Prostate gland (tissue), 2 donors: Measurements from ENCODE around the gene NGRN. TPM values are rescaled to one million over a fixed set of nuclear protein-coding genes. Genes with fewer than 3 reads are reported as not detected.
"Not testable (repeated sequence)": the region's sequence is repeated elsewhere in the genome, so short reads cannot be mapped to it uniquely, and the experiment has no call there.

Experiments used
- DNase-seq: peaks from one replicate; pipeline ENCODE4 v3.0.0-alpha.2; 2019; ENCODE audit warnings: low spot score
- H3K27ac ChIP-seq, 2 donors: fragments of 200-600 bp; sonication (generic); 2 replicates each; pipeline ENCODE4 v1.5.1; 2017 to 2019
- H3K27me3 ChIP-seq: fragments of 200-600 bp; sonication (generic); replicated peaks from 2 replicates; pipeline ENCODE4 v1.5.1; 2019; ENCODE audit not compliant: insufficient read depth
- H3K36me3 ChIP-seq, 2 donors: fragments of 200-600 bp; sonication (generic); 1 replicate in 1 of 2; 2 replicates in 1 of 2; pipeline versions ENCODE4 v1.5.1 to v1.8.1; 2017 to 2019
- H3K4me1 ChIP-seq: fragments of 200-600 bp; sonication (generic); replicated peaks from 2 replicates; pipeline ENCODE4 v1.5.1; 2019
- H3K4me3 ChIP-seq, 2 donors: fragments of 200-600 bp; sonication (generic); 2 replicates each; pipeline ENCODE4 v1.5.1; 2017 to 2019
- H3K9me3 ChIP-seq: fragments of 200-600 bp; sonication (generic); 2 replicates; pipeline ENCODE4 v1.5.1; 2017
- POLR2A ChIP-seq: fragments of 450-650 bp; IDR thresholded peaks from one replicate; pipeline ENCODE4 v1.6.1; 2016; ENCODE audit warnings: antibody characterized with exemption, mild to moderate bottlenecking
- POLR2AphosphoS5 ChIP-seq: sonication (generic); formaldehyde crosslinking; IDR thresholded peaks from one replicate; pipeline ENCODE4 v1.6.1; 2017; ENCODE audit warnings: antibody characterized with exemption
- WGBS: methylation state at CpG from one replicate; pipeline ENCODE4 v1.1.5; 2018; 5-methylcytosine and 5-hydroxymethylcytosine counted together
- intact Hi-C: fragments of 100-400 bp; cut with DNase I; formaldehyde crosslinking; loops from one replicate; pipeline ENCODE4 v1.14.2; 2022
- total RNA-seq, 2 donors: library from RNA; depleted of rRNA; stranded (reverse); fragments of >200 nt; gene quantifications; one replicate each; pipeline ENCODE4 v1.1.0, GENCODE V29; 2016
- TF ChIP-seq, protein P1 (sequence below), 4 experiments: fragments of 200-600 bp in 2 of 4; fragments of 450-650 bp in 2 of 4; sonication (generic) in 2 of 4; IDR thresholded peaks; 1 replicate in 3 of 4; 2 replicates in 1 of 4; pipeline ENCODE4 v1.5.1; 2016 to 2019; ENCODE audit warnings: antibody characterized with exemption in 4 of 4, mild to moderate bottlenecking in 2 of 4, moderate library complexity in 2 of 4

The NGRN gene
- total RNA-seq, 2 donors from 2014 or later, result 102 to 108 TPM

DNA sequence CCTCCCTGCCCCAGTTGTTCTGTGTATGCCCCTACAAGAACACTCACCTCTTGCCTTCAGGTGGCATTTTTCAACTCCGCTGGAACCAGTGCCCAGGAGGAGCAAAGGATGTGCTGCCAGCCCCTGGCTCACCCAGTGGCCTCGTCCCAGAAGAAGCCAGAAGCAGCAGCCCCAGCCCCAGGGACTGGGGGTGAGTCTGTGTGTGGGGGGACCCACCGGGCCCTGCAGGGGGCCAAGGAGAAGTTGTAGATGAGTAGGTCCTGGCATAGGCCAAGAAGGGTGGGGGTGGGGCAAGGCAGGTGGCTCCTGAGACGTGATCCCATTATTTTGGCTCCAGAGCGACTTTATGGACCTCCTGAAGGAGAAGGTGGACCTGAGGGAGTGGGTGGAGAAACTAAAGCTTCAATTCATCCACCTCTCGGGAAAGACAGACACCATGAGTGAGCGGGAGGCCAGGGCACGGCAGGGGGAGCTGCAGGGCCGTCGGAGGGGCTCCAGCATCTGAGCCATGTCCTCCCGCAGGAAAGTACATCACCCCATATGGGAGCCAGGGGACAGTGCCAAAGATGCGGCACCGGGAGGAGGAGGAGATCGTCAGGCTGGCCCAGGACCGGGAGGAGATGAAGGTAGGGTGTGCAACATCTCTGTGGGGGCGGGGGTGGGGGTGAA lies 29.3 kb downstream of the NGRN start:
- no peaks in the 10 kb centered on the region for H3K36me3 ChIP-seq
- peaks cover 7% of the 10 kb centered on the region for H3K4me1 ChIP-seq
- DNase-seq, result no peak
- intact Hi-C loops, result no loop called here
- H3K9me3 ChIP-seq, result no peaks in the 10 kb centered on the region
- H3K4me3 ChIP-seq, result no peak overlapping the region
- no peak overlapping the region for H3K27ac ChIP-seq
- 47% methylated on average over 16 of the region's 16 CpGs for WGBS
- no peaks in the 10 kb centered on the region for H3K27me3 ChIP-seq
- TF ChIP-seq POLR2A (no peak), POLR2AphosphoS5 (no peak)
- TF ChIP-seq, protein P1, sequence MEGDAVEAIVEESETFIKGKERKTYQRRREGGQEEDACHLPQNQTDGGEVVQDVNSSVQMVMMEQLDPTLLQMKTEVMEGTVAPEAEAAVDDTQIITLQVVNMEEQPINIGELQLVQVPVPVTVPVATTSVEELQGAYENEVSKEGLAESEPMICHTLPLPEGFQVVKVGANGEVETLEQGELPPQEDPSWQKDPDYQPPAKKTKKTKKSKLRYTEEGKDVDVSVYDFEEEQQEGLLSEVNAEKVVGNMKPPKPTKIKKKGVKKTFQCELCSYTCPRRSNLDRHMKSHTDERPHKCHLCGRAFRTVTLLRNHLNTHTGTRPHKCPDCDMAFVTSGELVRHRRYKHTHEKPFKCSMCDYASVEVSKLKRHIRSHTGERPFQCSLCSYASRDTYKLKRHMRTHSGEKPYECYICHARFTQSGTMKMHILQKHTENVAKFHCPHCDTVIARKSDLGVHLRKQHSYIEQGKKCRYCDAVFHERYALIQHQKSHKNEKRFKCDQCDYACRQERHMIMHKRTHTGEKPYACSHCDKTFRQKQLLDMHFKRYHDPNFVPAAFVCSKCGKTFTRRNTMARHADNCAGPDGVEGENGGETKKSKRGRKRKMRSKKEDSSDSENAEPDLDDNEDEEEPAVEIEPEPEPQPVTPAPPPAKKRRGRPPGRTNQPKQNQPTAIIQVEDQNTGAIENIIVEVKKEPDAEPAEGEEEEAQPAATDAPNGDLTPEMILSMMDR (IDR thresholded peaks at IDR 0.05), result no peak

DNA sequence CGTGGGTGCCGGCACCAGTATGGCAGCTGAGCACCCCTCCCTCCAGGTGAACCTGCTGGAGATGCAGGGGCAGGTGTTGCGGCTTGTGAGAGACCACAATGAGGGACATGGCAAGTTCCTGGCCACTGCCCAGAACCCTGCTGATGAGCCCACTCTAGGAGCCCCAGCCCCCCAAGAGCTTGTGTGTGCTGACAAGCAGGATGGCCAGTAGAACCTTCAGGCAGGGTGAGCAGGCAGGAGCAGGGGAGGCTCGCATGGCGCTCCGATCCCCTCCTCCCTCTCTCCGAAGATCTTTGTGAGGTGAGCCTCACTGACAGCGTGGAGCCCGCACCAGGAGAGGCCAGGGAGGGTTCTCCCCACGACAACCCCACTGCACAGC lies 29.8 kb downstream of the NGRN start:
- no peak overlapping the region for H3K27ac ChIP-seq
- intact Hi-C loops, result no loop called here
- no peak overlapping the region for H3K4me3 ChIP-seq
- 61% methylated on average over 6 of the region's 10 CpGs for WGBS
- H3K9me3 ChIP-seq, result no peaks in the 10 kb centered on the region
- H3K36me3 ChIP-seq, result no peaks in the 10 kb centered on the region
- no peaks in the 10 kb centered on the region for H3K27me3 ChIP-seq
- H3K4me1 ChIP-seq, result peaks cover 7% of the 10 kb centered on the region
- DNase-seq, result no peak
- TF ChIP-seq, protein P1 (IDR thresholded peaks at IDR 0.05), result no peak
- TF ChIP-seq POLR2A, result no peak
- no peak for TF ChIP-seq POLR2AphosphoS5

DNA sequence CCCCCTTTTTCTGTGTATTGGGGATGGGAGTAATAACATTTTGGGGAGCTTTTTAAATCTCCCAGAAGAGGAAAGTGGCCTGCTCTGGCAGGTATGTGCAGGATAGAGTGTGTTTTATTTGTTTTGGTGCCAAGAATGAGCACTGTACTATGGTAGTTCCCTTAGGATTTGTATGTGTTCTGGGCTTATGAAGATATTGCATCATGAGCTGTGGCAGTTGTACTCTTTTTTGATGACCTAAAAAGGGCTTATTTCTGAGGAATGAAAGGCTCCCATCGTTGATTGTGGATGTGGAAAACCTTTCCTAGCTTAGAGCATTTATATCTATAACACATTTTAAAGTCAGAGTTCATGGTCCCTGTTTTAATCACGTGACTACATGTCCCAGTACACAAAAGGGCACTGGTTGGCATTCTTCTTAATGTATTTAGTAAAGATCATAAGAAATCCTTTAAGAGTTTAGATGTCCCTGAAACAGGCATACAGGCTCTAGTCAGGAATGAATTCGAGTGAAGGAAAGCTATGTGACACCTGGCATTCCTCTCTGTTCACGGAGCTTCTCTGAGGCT lies 30.9 kb downstream of the NGRN start:
- H3K9me3 ChIP-seq, H3K4me3 ChIP-seq, H3K27ac ChIP-seq, intact Hi-C loops, DNase-seq, H3K4me1 ChIP-seq, H3K27me3 ChIP-seq, H3K36me3 ChIP-seq: not testable (repeated sequence)
- WGBS, result 70% methylated on average over 4 of the region's 4 CpGs

DNA sequence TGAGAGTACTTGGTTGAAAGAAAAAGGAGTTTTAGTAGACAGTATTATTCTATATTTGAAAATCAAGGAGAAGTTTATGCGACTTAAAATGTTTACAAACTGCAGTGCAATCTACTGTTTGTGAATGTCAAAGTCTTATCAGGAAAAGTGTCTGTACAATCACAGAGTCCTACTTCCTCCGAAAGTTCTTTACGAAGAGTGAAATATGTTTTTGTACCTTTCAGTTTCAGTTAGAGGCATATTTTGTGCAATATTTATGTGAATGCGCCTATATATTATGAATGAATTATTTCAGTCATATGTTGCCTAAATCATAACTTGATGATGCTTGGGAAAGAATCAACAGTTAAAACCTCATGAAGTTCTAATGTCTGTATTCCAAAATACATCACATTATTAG lies 31.5 kb downstream of the NGRN start:
- Histone ChIP-seq H3K27ac (no peak overlapping the region), H3K27me3 (no peaks in the 10 kb centered on the region), H3K4me1 (peaks cover 7% of the 10 kb centered on the region), H3K36me3 (no peaks in the 10 kb centered on the region), H3K9me3 (no peaks in the 10 kb centered on the region), H3K4me3 (no peak overlapping the region)
- intact Hi-C loops, result no loop called here
- WGBS, result 91% methylated on average over 4 of the region's 4 CpGs
- TF ChIP-seq POLR2A (no peak), POLR2AphosphoS5 (no peak)
- TF ChIP-seq, protein P1 (IDR thresholded peaks at IDR 0.05), result no peak
- DNase-seq, result no peak

DNA sequence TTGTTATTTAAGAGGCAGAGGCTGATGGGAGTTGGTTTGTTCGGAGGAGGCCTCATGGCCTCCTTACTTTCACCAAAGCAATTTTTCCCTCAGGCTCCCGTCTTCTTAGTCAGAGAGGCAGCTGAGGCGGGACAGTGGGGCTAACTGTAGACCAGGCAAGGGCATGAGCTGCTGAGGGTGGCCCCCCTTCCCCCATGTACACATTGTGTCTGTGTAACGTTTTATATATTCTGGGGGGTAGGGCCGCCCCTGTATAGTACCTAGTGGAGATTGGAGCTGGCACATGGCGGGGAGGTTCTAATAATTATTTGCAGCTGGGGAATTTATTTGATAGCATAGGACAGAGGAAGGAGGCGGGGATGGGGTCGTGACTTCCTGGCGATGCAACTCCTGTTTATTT lies 35.1 kb downstream of the NGRN start:
- intact Hi-C loops, result no loop called here
- WGBS, result 83% methylated on average over 9 of the region's 9 CpGs
- Histone ChIP-seq H3K36me3 (no peaks in the 10 kb centered on the region), H3K4me3 (no peak overlapping the region), H3K27ac (no peak overlapping the region), H3K27me3 (no peaks in the 10 kb centered on the region), H3K4me1 (peaks cover 5% of the 10 kb centered on the region), H3K9me3 (no peaks in the 10 kb centered on the region)
- DNase-seq, result no peak
- TF ChIP-seq POLR2AphosphoS5 (no peak), POLR2A (no peak)
- TF ChIP-seq, protein P1 (IDR thresholded peaks at IDR 0.05), result no peak
